Osteoblast (primary cell): ENCODE results near the gene DMRTA1. TPM values are rescaled to one million over a fixed set of nuclear protein-coding genes. Genes with fewer than 3 reads are reported as not detected.

ENCODE experiments used
- DNase-seq: peaks from one replicate; pipeline ENCODE4 v3.0.0; 2011; ENCODE audit warnings: low spot score, mixed read lengths; ENCODE audit not compliant: insufficient read length; ENCODE audit errors: missing footprints
- H2AFZ ChIP-seq: 2 replicates; pipeline ENCODE4 v1.6.0; 2011; ENCODE audit warnings: mild to moderate bottlenecking, low read length
- H3K27ac ChIP-seq: 2 replicates; pipeline ENCODE4 v1.5.1; 2011; ENCODE audit warnings: mild to moderate bottlenecking, low read depth, low read length, moderate library complexity
- H3K27me3 ChIP-seq: 2 replicates; pipeline ENCODE4 v1.6.0; 2012; ENCODE audit warnings: mild to moderate bottlenecking, control low read depth, inconsistent platforms, low read length, moderate library complexity; ENCODE audit not compliant: insufficient read depth
- H3K36me3 ChIP-seq: 2 replicates; pipeline ENCODE4 v1.5.1; 2011; ENCODE audit warnings: mild to moderate bottlenecking, low read length, control low read depth, moderate library complexity; ENCODE audit not compliant: insufficient read depth
- H3K4me1 ChIP-seq: 2 replicates; pipeline ENCODE4 v1.5.1; 2011; ENCODE audit warnings: mild to moderate bottlenecking, low read length, control low read depth, moderate library complexity; ENCODE audit not compliant: insufficient read depth
- H3K4me2 ChIP-seq: 2 replicates; pipeline ENCODE4 v1.6.0; 2011; ENCODE audit warnings: mild to moderate bottlenecking, low read length; ENCODE audit not compliant: insufficient read depth
- H3K4me3 ChIP-seq: fragments of 200-600 bp; sonication (generic); 3 replicates; pipeline ENCODE4 v1.5.1; 2012; ENCODE audit warnings: mild to moderate bottlenecking, low read length, inconsistent platforms; ENCODE audit not compliant: insufficient read depth
- H3K79me2 ChIP-seq: 2 replicates; pipeline ENCODE4 v1.6.0; 2012; ENCODE audit warnings: mild to moderate bottlenecking, low read length, control low read depth, inconsistent platforms; ENCODE audit not compliant: insufficient read depth
- H3K9me3 ChIP-seq: 2 replicates; pipeline ENCODE4 v1.5.1; 2011; ENCODE audit warnings: low read depth, low read length, control low read depth
- H4K20me1 ChIP-seq: 2 replicates; pipeline ENCODE4 v1.6.0; 2012; ENCODE audit warnings: mild to moderate bottlenecking, low read length, control low read depth; ENCODE audit not compliant: insufficient read depth
- CTCF ChIP-seq: IDR thresholded peaks from 2 replicates; pipeline ENCODE4 v1.5.1; 2011; ENCODE audit warnings: mild to moderate bottlenecking, low read depth, low read length, moderate library complexity; ENCODE audit errors: extremely low read depth
- total RNA-seq: library from RNA; depleted of rRNA; stranded (reverse); fragments of >200 nt; gene quantifications from 2 replicates; pipeline ENCODE4 v1.2.3, GENCODE V29; 2012

The DMRTA1 gene
- total RNA-seq, 1 donor, result 4.3 TPM

- DNase-seq, result no peak
- H3K4me2 ChIP-seq, result no peak overlapping the region
- TF ChIP-seq CTCF, result no peak
Measured at GRCh38 chr9:22415941-22416691, 30.5 kb upstream of the DMRTA1 start.

GRCh38 chr9:22416692-22417060 is 29.9 kb upstream of the DMRTA1 start:
- peaks cover 2% of the 10 kb centered on the region for H3K4me1 ChIP-seq
- H4K20me1 ChIP-seq, result no peaks in the 10 kb centered on the region
- no peak overlapping the region for H3K4me2 ChIP-seq
- no peak for DNase-seq
- H2AFZ ChIP-seq, result peak overlapping the region; percentile 13
- H3K79me2 ChIP-seq, result no peaks in the 10 kb centered on the region
- no peaks in the 10 kb centered on the region for H3K36me3 ChIP-seq
- TF ChIP-seq CTCF, result no peak
- H3K9me3 ChIP-seq, result no peaks in the 10 kb centered on the region
- no peak overlapping the region for H3K4me3 ChIP-seq
- no peaks in the 10 kb centered on the region for H3K27me3 ChIP-seq
- H3K27ac ChIP-seq, result peak overlapping the region; percentile 58

More at GRCh38 chr9:22415941-22416691, 30.5 kb upstream of the DMRTA1 start:
- peak overlapping the region; percentile 58 for H3K27ac ChIP-seq
- H3K27me3 ChIP-seq, result no peaks in the 10 kb centered on the region
- H3K9me3 ChIP-seq, result no peaks in the 10 kb centered on the region
- peak overlapping the region; percentile 13 for H2AFZ ChIP-seq
- H3K4me1 ChIP-seq, result peaks cover 2% of the 10 kb centered on the region
- H3K4me3 ChIP-seq, result no peak overlapping the region
- H3K79me2 ChIP-seq, result no peaks in the 10 kb centered on the region
- H3K36me3 ChIP-seq, result no peaks in the 10 kb centered on the region
- no peaks in the 10 kb centered on the region for H4K20me1 ChIP-seq

GRCh38 chr9:22423566-22423965 is 23.1 kb upstream of the DMRTA1 start:
- no peak overlapping the region for H3K4me3 ChIP-seq
- H2AFZ ChIP-seq, result no peak overlapping the region
- no peaks in the 10 kb centered on the region for H4K20me1 ChIP-seq
- H3K79me2 ChIP-seq, result no peaks in the 10 kb centered on the region
- no peak for TF ChIP-seq CTCF
- no peaks in the 10 kb centered on the region for H3K4me1 ChIP-seq
- no peak for DNase-seq
- no peaks in the 10 kb centered on the region for H3K27me3 ChIP-seq
- H3K27ac ChIP-seq, result no peak overlapping the region
- no peaks in the 10 kb centered on the region for H3K9me3 ChIP-seq
- no peaks in the 10 kb centered on the region for H3K36me3 ChIP-seq
- no peak overlapping the region for H3K4me2 ChIP-seq

GRCh38 chr9:22424616-22425015 is 22.0 kb upstream of the DMRTA1 start:
- H3K9me3 ChIP-seq, result no peaks in the 10 kb centered on the region
- H4K20me1 ChIP-seq, result no peaks in the 10 kb centered on the region
- no peak overlapping the region for H2AFZ ChIP-seq
- H3K4me2 ChIP-seq, result no peak overlapping the region
- no peaks in the 10 kb centered on the region for H3K79me2 ChIP-seq
- H3K4me1 ChIP-seq, result no peaks in the 10 kb centered on the region
- H3K4me3 ChIP-seq, result no peak overlapping the region
- no peak for DNase-seq
- H3K27ac ChIP-seq, result no peak overlapping the region
- H3K36me3 ChIP-seq, result no peaks in the 10 kb centered on the region
- H3K27me3 ChIP-seq, result no peaks in the 10 kb centered on the region
- no peak for TF ChIP-seq CTCF
